ENCODE results near the gene ECSIT.

Gene ECSIT

GRCh38 chr19:11550265-11550664 is 21.3 kb upstream of the ECSIT start:
- no peak for DNase-seq

- no peak for DNase-seq
Observed at GRCh38 chr19:11549386-11549953, 20.5 kb upstream of the ECSIT start.

GRCh38 chr19:11547929-11548700 is 19.2 kb upstream of the ECSIT start:
- DNase-seq: no peak

- no peak for DNase-seq
Observed at GRCh38 chr19:11541238-11541637, 12.3 kb upstream of the ECSIT start.

- no peak for DNase-seq
Observed at GRCh38 chr19:11540645-11541044, 11.7 kb upstream of the ECSIT start.

GRCh38 chr19:11539495-11540365 is 10.8 kb upstream of the ECSIT start:
- no peak for DNase-seq

- DNase-seq: no peak
Observed at GRCh38 chr19:11538232-11539036, 9.5 kb upstream of the ECSIT start, which contains the start of gene CNN1. Gene CNN1 (plus strand): TSS chr19:11538851. CDS start chr19:11538928, 77 bp downstream.

- peak; percentile 3 for DNase-seq
Observed at GRCh38 chr19:11535792-11536595, 7.1 kb upstream of the ECSIT start.

GRCh38 chr19:11534948-11535347 is 6.0 kb upstream of the ECSIT start:
- DNase-seq: no peak

- DNase-seq: no peak
Observed at GRCh38 chr19:11534538-11534937, 5.6 kb upstream of the ECSIT start.

- DNase-seq: peak; percentile 51
Observed at GRCh38 chr19:11530432-11530831, 1.5 kb upstream of the ECSIT start.

GRCh38 chr19:11519138-11519537 is 9.8 kb downstream of the ECSIT start:
- DNase-seq: no peak

- DNase-seq: no peak
Observed at GRCh38 chr19:11513946-11514345, 15.0 kb downstream of the ECSIT start.

- no peak for DNase-seq
Observed at GRCh38 chr19:11510444-11510843, 18.5 kb downstream of the ECSIT start.

GRCh38 chr19:11507370-11508078 is 21.4 kb downstream of the ECSIT start:
- no peak for DNase-seq

- DNase-seq: no peak
Observed at GRCh38 chr19:11506967-11507366, 22.0 kb downstream of the ECSIT start.

GRCh38 chr19:11506101-11506555 is 22.8 kb downstream of the ECSIT start:
- DNase-seq: no peak

- peak; percentile 75 for DNase-seq
Observed at GRCh38 chr19:11505504-11506100, 23.3 kb downstream of the ECSIT start, which contains the start of gene ZNF653. Gene ZNF653 (minus strand): TSS chr19:11505839. CDS start chr19:11505786, 53 bp downstream.

- peak; percentile 61 for DNase-seq
Observed at GRCh38 chr19:11505032-11505503, 23.9 kb downstream of the ECSIT start.

- DNase-seq: no peak
Observed at GRCh38 chr19:11504502-11505031, 24.4 kb downstream of the ECSIT start.

Measured in NCI-H2081 treated with DMSO at 0.1 percent for 48 hours (cell line).